HepG2 (cell line): ENCODE measurements around the gene CKAP5. TPM values are rescaled to one million over a fixed set of nuclear protein-coding genes. Genes with fewer than 3 reads are reported as not detected.

ENCODE experiments used
- BRD4 ChIP-seq: sonication (generic); formaldehyde crosslinking; IDR thresholded peaks from 2 replicates; pipeline ENCODE4 v1.4.0; 2020; ENCODE audit warnings: missing genetic modification reagents
- FOSL2 ChIP-seq: sonication (generic); formaldehyde crosslinking; IDR thresholded peaks from 2 replicates; pipeline ENCODE4 v1.4.0; 2020; ENCODE audit warnings: missing genetic modification reagents
- MEIS2 ChIP-seq: sonication (generic); formaldehyde crosslinking; IDR thresholded peaks from 2 replicates; pipeline ENCODE4 v1.9.0; 2021; ENCODE audit warnings: mild to moderate bottlenecking, missing genetic modification reagents
- NR2F2 ChIP-seq: IDR thresholded peaks from 2 replicates; pipeline ENCODE4 v1.6.1; 2012; ENCODE audit warnings: low read depth, inconsistent platforms, borderline replicate concordance
- PPARG ChIP-seq: conservative IDR thresholded peaks from 2 replicates; pipeline ENCODE4 v1.6.1; 2016; ENCODE audit warnings: missing biosample characterization, missing genetic modification reagents
- RAD51 ChIP-seq: fragments of 450-650 bp; IDR thresholded peaks from 2 replicates; pipeline ENCODE4 v1.6.1; 2016; ENCODE audit warnings: borderline replicate concordance
- XBP1 ChIP-seq: sonication (generic); formaldehyde crosslinking; IDR thresholded peaks from 2 replicates; pipeline ENCODE4 v1.5.0; 2020; ENCODE audit warnings: missing genetic modification reagents
- ZFP37 ChIP-seq: sonication (generic); formaldehyde crosslinking; IDR thresholded peaks from 2 replicates; pipeline ENCODE4 v1.4.0; 2020; ENCODE audit warnings: missing genetic modification reagents, borderline replicate concordance
- ZNF205 ChIP-seq: IDR thresholded peaks from 2 replicates; pipeline ENCODE4 v1.6.1; 2018; ENCODE audit warnings: missing biosample characterization, missing genetic modification reagents
- ZNF24 ChIP-seq: fragments of 450-650 bp; IDR thresholded peaks from 2 replicates; pipeline ENCODE4 v1.6.1; 2017; ENCODE audit warnings: antibody characterized with exemption, mild to moderate bottlenecking
- ZNF367 ChIP-seq: sonication (generic); formaldehyde crosslinking; IDR thresholded peaks from 2 replicates; pipeline ENCODE4 v1.4.0; 2020; ENCODE audit warnings: missing genetic modification reagents, borderline replicate concordance
- ZNF607 ChIP-seq: sonication (generic); formaldehyde crosslinking; IDR thresholded peaks from 2 replicates; pipeline ENCODE4 v1.5.1; 2020; ENCODE audit warnings: missing genetic modification reagents, mild to moderate bottlenecking, borderline replicate concordance
- ZNF841 ChIP-seq: sonication (generic); formaldehyde crosslinking; IDR thresholded peaks from 2 replicates; pipeline ENCODE4 v1.8.1; 2023; ENCODE audit warnings: missing genetic modification reagents, borderline replicate concordance
- polyA plus RNA-seq, 8 experiments: library from polyadenylated mRNA; depleted of rRNA in 3 of 8; stranded (reverse) in 7 of 8; unstranded in 1 of 8; fragments of >200 nt; fragmentation: Illumina TruSeq in 4 of 8; extraction: Trizol in 4 of 8; gene quantifications; 2 replicates each; pipeline versions ENCODE4 v1.2.1 to v1.2.3, GENCODE V29; 2011 to 2016; ENCODE audit warnings: low read depth in 4 of 8, missing spikeins in 1 of 8, mixed read lengths in 1 of 8; ENCODE audit not compliant: insufficient read depth in 1 of 8
- total RNA-seq, 5 experiments: library from RNA; depleted of rRNA; stranded (reverse); fragments of >200 nt; fragmentation: Illumina TruSeq; extraction: Trizol; gene quantifications; 2 replicates each; pipeline ENCODE4 v1.2.3, GENCODE V29; 2016; ENCODE audit warnings: low read depth in 1 of 5
- TF ChIP-seq, protein P1 (sequence below): sonication (generic); formaldehyde crosslinking; IDR thresholded peaks from 2 replicates; pipeline ENCODE4 v1.9.0; 2021; ENCODE audit warnings: missing genetic modification reagents, borderline replicate concordance
- TF ChIP-seq, protein P2 (sequence below): IDR thresholded peaks from 2 replicates; pipeline ENCODE4 v1.6.1; 2016; ENCODE audit warnings: low read depth, control low read depth
- TF ChIP-seq, protein P3 (sequence below), 2 experiments: IDR thresholded peaks; 2 replicates each; pipeline ENCODE4 v1.6.1; 2011 to 2012; ENCODE audit warnings: low read length in 2 of 2, borderline replicate concordance in 1 of 2, low read depth in 1 of 2, mild to moderate bottlenecking in 1 of 2, moderate library complexity in 1 of 2

The CKAP5 gene
- total and polyA plus RNA-seq, 2 of the 13 experiments (the other 11 are each of a cell fraction or from before 2014, with no cell fraction given) = 79.2 to 103 TPM

DNA sequence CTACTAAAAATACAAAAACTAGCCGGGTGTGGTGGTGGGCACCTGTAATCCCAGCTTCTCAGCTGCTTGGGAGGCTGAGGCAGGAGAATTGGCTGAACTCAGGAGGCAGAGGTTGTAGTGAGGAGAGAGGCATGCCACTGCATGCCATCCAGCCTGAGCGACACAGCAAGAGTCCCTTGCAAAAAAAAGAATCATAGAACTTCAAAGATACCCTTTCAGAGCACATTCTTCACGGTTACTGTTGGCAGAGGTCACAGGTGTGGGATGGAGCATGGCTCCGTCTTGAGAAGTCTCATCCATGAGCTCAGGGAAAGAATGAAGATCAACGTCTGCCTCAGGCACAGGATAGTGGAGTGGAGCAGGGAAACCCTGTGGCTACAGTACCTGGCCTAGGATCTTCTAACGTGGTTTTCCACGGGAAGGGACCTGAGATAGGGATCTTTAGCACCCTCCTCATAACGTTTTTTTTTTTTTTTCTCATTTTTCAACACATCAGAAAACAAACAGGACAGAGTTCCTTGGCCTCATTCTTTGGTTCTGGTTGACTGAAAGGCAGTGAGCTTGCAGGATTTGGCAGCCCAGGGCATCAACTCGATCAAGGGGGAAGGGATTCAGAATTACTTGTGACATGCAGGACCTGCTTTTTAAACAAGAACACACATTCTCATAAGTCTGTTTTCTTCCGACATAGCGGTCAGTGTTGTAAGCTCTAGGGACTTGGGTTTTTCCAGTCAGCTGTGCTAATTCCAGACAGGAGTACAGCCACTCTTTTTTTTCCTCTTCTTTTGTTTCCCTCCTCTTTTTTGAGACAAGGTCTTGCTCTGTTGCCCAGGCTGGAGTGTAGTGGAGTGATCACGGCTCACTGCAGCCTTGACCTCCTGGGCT, 104.2 kb downstream of the CKAP5 start (continued):
- TF ChIP-seq NR2F2 (no peak), ZNF24 (no peak), FOSL2 (CRISPR knock-in tag) (no peak), ZNF205 (CRISPR knock-in tag) (no peak), ZNF841 (CRISPR knock-in tag) (no peak), ZFP37 (CRISPR knock-in tag) (no peak), ZNF607 (no peak), MEIS2 (no peak), RAD51 (no peak), ZNF367 (no peak), XBP1 (CRISPR knock-in tag) (no peak), BRD4 (CRISPR knock-in tag) (no peak), PPARG (CRISPR knock-in tag) (no peak)
- TF ChIP-seq, protein P1, sequence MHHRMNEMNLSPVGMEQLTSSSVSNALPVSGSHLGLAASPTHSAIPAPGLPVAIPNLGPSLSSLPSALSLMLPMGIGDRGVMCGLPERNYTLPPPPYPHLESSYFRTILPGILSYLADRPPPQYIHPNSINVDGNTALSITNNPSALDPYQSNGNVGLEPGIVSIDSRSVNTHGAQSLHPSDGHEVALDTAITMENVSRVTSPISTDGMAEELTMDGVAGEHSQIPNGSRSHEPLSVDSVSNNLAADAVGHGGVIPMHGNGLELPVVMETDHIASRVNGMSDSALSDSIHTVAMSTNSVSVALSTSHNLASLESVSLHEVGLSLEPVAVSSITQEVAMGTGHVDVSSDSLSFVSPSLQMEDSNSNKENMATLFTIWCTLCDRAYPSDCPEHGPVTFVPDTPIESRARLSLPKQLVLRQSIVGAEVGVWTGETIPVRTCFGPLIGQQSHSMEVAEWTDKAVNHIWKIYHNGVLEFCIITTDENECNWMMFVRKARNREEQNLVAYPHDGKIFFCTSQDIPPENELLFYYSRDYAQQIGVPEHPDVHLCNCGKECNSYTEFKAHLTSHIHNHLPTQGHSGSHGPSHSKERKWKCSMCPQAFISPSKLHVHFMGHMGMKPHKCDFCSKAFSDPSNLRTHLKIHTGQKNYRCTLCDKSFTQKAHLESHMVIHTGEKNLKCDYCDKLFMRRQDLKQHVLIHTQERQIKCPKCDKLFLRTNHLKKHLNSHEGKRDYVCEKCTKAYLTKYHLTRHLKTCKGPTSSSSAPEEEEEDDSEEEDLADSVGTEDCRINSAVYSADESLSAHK (CRISPR knock-in tag) = no peak
- TF ChIP-seq, protein P2, sequence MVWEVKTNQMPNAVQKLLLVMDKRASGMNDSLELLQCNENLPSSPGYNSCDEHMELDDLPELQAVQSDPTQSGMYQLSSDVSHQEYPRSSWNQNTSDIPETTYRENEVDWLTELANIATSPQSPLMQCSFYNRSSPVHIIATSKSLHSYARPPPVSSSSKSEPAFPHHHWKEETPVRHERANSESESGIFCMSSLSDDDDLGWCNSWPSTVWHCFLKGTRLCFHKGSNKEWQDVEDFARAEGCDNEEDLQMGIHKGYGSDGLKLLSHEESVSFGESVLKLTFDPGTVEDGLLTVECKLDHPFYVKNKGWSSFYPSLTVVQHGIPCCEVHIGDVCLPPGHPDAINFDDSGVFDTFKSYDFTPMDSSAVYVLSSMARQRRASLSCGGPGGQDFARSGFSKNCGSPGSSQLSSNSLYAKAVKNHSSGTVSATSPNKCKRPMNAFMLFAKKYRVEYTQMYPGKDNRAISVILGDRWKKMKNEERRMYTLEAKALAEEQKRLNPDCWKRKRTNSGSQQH (CRISPR knock-in tag) = no peak
- TF ChIP-seq, protein P3, sequence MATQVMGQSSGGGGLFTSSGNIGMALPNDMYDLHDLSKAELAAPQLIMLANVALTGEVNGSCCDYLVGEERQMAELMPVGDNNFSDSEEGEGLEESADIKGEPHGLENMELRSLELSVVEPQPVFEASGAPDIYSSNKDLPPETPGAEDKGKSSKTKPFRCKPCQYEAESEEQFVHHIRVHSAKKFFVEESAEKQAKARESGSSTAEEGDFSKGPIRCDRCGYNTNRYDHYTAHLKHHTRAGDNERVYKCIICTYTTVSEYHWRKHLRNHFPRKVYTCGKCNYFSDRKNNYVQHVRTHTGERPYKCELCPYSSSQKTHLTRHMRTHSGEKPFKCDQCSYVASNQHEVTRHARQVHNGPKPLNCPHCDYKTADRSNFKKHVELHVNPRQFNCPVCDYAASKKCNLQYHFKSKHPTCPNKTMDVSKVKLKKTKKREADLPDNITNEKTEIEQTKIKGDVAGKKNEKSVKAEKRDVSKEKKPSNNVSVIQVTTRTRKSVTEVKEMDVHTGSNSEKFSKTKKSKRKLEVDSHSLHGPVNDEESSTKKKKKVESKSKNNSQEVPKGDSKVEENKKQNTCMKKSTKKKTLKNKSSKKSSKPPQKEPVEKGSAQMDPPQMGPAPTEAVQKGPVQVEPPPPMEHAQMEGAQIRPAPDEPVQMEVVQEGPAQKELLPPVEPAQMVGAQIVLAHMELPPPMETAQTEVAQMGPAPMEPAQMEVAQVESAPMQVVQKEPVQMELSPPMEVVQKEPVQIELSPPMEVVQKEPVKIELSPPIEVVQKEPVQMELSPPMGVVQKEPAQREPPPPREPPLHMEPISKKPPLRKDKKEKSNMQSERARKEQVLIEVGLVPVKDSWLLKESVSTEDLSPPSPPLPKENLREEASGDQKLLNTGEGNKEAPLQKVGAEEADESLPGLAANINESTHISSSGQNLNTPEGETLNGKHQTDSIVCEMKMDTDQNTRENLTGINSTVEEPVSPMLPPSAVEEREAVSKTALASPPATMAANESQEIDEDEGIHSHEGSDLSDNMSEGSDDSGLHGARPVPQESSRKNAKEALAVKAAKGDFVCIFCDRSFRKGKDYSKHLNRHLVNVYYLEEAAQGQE (IDR thresholded peaks at IDR 0.05; ENCODE audit: borderline replicate concordance in 1 of 2, low read depth in 1 of 2, low read length in 2 of 2) = no peak
